Measurements from ENCODE around the gene EID1. TPM values are rescaled to one million over a fixed set of nuclear protein-coding genes. Genes with fewer than 3 reads are reported as not detected.

The EID1 gene
- total RNA-seq, 1 experiment from 2014 or later = 74.3 TPM

GRCh38 chr15:48925714-48926223 is 47.8 kb downstream of the EID1 start:
- Mint-ChIP-seq H3K27me3 (ENCODE audit: unreplicated experiment) (no peaks in the 10 kb centered on the region), H3K4me1 (ENCODE audit: low read depth, unreplicated experiment) (peaks cover 11% of the 10 kb centered on the region), H3K27ac (ENCODE audit: unreplicated experiment) (peak overlapping the region; percentile 48), H3K36me3 (ENCODE audit: insufficient read depth, unreplicated experiment) (no peaks in the 10 kb centered on the region), H3K4me3 (ENCODE audit: low read depth, unreplicated experiment) (no peak overlapping the region), H3K9me3 (ENCODE audit: low read depth, unreplicated experiment) (peaks cover under 1% of the 10 kb centered on the region)
- TF ChIP-seq CTCF (IDR thresholded peaks at IDR 0.05; ENCODE audit: unreplicated experiment) = no peak
- no TSS peak for BruUV-seq (replicated peaks)
- peak; percentile 7 for DNase-seq
- intact Hi-C loops (cut with micrococcal nuclease; ENCODE audit: unreplicated experiment) = no loop called here
- CTCF ChIA-PET = interaction anchor here (1.0 kb wide), 1 partner anchor 20 kb away, joined by 3 read pairs; no protein-coding TSS in a partner anchor

GRCh38 chr15:48928877-48929538 is 51.1 kb downstream of the EID1 start:
- H3K27ac Mint-ChIP-seq (ENCODE audit: unreplicated experiment) = no peak overlapping the region

GRCh38 chr15:48929661-48930060 is 51.7 kb downstream of the EID1 start:
- Mint-ChIP-seq H3K27ac (ENCODE audit: unreplicated experiment) (no peak overlapping the region), H3K4me1 (ENCODE audit: low read depth, unreplicated experiment) (peaks cover 11% of the 10 kb centered on the region), H3K4me3 (ENCODE audit: low read depth, unreplicated experiment) (no peak overlapping the region), H3K27me3 (ENCODE audit: unreplicated experiment) (no peaks in the 10 kb centered on the region), H3K9me3 (ENCODE audit: low read depth, unreplicated experiment) (no peaks in the 10 kb centered on the region), H3K36me3 (ENCODE audit: insufficient read depth, unreplicated experiment) (no peaks in the 10 kb centered on the region)
- intact Hi-C loops (cut with micrococcal nuclease; ENCODE audit: unreplicated experiment) = no loop called here
- CTCF ChIA-PET = no interaction called here
- no peak for DNase-seq
- no peak for TF ChIP-seq CTCF (IDR thresholded peaks at IDR 0.05; ENCODE audit: unreplicated experiment)
- no TSS peak for BruUV-seq (replicated peaks)

More at GRCh38 chr15:48928877-48929538, 51.1 kb downstream of the EID1 start:
- Mint-ChIP-seq H3K4me3 (ENCODE audit: low read depth, unreplicated experiment) (no peak overlapping the region), H3K4me1 (ENCODE audit: low read depth, unreplicated experiment) (peaks cover 11% of the 10 kb centered on the region), H3K36me3 (ENCODE audit: insufficient read depth, unreplicated experiment) (no peaks in the 10 kb centered on the region), H3K27me3 (ENCODE audit: unreplicated experiment) (no peaks in the 10 kb centered on the region), H3K9me3 (ENCODE audit: low read depth, unreplicated experiment) (no peaks in the 10 kb centered on the region)
- no TSS peak for BruUV-seq (replicated peaks)
- DNase-seq = no peak
- intact Hi-C loops (cut with micrococcal nuclease; ENCODE audit: unreplicated experiment) = no loop called here
- CTCF ChIA-PET = no interaction called here
- TF ChIP-seq CTCF (IDR thresholded peaks at IDR 0.05; ENCODE audit: unreplicated experiment) = no peak

Other genes with a start within 250 kb of the EID1 start
- gene FBN1, start 232.4 kb upstream of the EID1 start, total RNA-seq (2022) = 0.93 and 1.1 TPM in 2 replicates
- gene CEP152, start 67.1 kb upstream of the EID1 start, total RNA-seq (2022) = 19.6 and 27.1 TPM in 2 replicates
- 1.2 and 1.9 TPM in 2 replicates for gene SHC4, start 85.8 kb downstream of the EID1 start, total RNA-seq (2022)
- 32.6 and 37.0 TPM in 2 replicates for gene SECISBP2L, start 168.3 kb downstream of the EID1 start, total RNA-seq (2022)